Non-pigmented ciliary epithelial cell (primary cell): ENCODE measurements around the gene UPK3A.
"Not testable (repeated sequence)": the region's sequence is repeated elsewhere in the genome, so short reads cannot be mapped to it uniquely, and the experiment has no call there.

Experiments used
- DNase-seq: peaks from one replicate; pipeline ENCODE4 v3.0.0-alpha.2; 2010; ENCODE audit warnings: low read depth

Gene UPK3A

DNA sequence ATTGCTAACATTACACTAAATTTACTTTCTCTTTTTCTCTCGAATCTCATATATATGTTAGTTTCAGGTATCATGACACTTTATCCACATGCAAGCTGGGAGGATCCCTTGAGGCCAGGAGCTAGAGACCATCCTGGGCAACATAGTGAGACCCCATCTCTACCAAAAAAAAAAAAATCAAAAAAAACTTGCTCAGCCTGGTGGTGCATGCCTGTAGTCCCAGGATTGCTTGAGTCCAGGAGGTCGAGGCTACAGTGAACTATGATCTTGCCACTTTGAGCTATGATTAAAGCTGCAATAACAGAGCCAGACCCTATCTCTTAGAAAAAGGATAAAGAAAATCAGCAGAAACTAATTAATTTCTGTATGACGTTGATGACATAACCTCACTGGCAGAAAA lies 3.7 kb upstream of the UPK3A start:
- no peak for DNase-seq

DNA sequence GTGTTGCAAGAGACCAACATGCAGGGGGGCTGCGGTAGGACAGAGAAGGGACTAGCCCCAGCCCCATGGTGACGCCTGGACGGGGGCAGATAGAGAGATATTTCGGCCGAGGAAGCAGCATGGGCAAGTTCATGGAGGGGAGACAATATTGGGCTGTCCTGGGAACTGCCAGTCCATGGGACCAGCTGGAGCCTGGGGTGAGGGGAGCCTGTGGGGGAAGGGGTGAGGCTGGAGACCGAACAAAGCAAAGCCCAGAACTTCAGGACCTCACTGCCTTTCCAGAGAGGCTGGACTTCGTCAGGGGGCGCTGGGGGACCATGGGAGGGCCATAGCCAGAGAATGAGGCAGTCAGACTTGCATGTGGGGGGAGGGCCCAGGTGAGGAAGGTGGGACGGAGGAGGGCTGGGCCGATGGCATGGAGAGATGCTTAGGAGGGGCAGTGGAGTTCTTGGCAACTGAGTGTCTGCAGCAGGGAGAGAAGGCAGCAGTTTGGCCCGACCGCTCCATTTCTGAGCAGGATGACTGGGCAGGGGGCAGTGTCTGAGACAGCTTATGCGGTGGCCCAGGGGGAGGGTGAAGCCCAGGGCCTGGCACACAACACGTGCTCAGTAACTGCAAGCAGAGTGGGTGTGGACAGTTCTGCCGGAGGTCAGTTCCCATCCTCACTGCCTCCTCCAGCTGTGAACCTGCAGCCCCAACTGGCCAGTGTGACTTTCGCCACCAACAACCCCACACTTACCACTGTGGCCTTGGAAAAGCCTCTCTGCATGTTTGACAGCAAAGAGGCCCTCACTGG lies 712 bp downstream of the UPK3A start:
- no peak for DNase-seq

DNA sequence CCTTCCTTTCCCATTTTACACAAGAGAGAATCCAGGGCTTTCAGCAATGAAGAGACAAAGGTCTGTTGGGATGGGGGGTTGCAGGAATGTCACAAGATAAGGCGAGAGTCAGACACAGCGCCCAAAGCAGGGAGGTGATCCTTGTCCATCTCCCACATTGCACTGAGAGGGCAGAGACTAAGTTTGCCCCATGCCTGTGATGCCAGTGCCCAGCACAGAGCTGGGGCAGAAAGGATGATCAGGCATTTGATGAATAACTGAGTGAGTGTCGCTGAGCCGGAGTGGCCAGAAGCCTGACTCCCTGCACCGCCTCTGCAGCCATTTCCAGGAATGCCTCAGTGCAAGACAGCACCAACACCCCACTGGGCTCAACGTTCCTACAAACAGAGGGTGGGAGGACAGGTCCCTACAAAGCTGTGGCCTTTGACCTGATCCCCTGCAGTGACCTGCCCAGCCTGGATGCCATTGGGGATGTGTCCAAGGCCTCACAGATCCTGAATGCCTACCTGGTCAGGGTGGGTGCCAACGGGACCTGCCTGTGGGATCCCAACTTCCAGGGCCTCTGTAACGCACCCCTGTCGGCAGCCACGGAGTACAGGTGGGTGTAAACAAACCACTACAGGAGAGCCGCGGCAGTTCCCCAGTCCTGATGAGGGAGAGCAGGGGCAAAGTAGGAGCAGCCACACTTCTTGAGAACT lies 2.3 kb downstream of the UPK3A start:
- DNase-seq = no peak

DNA sequence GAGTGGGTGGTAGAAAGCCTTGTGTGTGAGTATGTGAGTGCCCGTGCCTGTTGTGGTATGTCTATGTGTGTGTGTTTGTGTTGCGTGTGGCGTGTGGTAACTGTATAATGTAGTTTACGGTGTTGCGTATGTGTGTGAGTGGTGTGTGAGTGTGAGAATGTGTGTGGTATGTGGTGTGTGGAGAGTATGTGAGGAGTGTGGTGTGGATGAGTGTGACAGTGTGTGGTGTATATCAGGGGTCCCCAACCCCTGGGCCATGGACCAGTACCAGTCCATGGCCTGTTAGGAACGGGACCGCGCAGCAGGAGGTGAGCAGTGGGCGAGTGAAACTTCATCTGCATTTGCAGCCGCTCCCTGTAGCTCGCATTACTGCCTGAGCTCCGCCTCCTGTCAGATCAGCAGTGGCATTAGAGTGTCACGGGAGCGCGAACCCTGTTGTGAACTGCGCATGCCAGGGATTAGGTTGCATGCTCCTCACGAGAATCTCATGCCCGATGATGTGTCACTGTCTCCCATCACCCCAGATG lies 5.7 kb downstream of the UPK3A start:
- no peak for DNase-seq

DNA sequence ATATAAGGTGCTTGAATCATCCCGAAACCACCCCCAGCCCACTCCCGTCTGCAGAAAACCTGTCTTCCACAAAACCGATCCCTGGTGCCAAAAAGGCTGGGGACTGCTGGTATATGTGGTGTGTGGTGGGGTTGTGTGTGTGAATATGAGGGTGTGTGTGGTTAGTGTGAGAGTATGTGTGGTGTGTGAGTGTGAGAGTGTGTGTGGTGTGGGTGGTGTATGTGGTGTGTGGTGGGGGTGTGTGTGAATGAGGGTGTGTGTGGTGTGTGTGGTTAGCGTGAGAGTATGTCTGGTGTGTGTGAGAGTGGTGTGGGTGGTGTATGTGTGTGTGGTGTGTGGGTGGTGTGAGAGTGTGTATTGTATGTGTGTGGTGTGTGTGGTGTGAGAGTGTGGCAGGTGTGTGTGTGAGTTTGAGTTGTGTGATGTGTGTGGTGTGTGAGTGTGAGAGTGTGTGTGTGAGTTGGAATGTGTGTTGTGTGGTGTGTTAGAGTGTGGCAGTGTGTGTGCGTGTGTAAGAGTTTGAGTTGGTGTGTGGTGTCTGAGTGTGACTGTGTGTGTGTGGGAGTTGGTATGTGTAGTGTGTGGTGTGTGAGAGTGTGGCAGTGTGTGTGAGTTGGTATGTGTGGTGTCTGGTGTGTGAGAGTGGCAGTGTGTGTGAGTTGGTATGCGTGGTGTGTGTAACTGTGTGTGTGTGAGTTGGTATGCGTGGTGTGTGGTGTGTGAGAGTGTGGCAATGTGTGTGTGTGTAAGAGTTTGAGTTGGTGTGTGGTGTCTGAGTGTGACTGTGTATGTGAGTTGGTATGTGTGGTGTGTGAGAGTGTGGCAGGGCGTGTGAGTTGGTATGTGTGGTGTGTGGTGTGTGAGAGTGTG lies 6.5 kb downstream of the UPK3A start:
- no peak for DNase-seq

DNA sequence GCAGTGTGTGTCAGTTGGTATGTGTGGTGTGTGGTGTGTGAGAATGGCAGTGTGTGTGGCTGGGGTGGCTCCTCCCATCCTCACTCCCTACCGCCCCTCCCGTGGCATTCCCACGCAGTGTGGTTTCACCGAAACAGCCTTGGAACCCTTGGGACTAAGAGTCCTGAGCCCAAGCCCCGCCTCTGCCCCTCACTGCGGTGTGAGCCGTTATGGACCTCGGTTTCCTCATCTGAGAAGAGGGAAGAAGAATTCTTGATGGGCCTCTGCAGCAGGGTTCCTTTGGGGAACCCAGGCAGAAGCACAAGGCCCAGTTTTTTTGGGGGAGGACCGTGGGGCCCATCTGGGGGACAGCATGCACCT lies 7.2 kb downstream of the UPK3A start:
- DNase-seq = no peak

DNA sequence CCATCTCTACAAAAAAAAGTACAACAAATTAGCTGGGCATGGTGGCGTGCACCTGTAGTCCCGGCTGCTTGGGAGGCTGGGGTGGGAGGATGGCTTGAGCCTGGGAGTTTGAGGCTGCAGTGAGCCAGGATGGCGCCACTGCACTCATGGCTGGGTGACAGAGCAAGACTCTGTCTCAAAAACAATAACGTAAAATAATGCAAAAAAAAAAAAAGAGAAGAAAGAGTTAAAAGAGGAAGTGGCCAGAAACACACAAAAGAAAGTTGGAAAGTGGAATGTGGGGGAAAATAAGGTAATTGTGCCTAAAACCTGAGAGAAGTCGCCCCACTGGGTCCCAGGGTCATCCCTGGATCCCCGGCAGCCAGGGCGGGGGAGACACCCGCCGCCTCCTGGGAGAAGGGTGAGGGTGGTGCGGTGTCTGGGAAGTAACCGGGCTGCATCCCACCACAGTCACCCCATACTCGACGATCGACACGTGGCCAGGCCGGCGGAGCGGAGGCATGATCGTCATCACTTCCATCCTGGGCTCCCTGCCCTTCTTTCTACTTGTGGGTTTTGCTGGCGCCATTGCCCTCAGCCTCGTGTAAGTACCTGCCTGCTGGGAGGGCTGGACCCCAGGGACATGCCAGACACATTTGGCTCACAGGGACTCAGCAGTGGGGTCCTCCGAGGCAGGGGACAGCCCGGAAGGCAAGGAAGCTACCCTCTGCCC lies 8.1 kb downstream of the UPK3A start:
- DNase-seq = no peak

DNA sequence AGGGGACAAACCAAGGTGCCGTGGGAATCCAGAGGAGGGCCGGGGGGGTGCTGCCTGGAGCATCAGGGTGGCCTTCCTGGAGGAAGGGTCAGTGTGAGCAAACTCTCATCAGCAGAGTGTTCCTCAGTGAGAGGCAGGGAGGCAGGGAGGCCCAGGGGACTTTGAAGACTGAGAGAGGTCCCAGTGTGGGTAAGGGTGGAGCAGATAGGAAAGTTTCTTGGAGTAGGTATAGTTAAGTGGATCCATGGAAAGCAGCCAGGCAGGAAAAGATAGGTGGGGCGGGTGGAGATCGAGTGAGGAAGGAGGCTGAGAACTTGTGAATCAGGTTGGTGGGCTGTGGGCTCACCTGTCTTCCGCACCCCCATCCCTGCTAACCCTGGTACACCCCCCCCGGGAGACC lies 9.3 kb downstream of the UPK3A start:
- no peak for DNase-seq

DNA sequence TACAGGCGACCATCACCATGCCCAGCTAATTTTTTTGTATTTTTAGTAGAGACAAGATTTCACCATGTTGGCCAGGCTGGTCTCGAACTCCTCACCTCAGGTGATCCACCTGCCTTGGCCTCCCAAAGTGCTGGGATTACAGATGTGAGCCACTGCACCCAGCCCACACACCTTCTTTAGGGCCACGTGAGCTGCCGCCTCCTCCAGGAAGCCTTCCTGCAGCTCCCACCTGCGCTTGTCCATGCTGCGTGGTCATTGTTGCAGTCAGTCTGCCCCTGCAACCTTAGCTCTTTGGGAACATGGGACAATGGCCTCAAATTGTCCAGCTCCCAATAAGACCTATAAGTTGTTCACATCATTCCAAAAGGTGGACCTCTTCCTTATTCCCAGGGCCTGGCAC lies 10.3 kb downstream of the UPK3A start:
- not testable (repeated sequence) for DNase-seq

DNA sequence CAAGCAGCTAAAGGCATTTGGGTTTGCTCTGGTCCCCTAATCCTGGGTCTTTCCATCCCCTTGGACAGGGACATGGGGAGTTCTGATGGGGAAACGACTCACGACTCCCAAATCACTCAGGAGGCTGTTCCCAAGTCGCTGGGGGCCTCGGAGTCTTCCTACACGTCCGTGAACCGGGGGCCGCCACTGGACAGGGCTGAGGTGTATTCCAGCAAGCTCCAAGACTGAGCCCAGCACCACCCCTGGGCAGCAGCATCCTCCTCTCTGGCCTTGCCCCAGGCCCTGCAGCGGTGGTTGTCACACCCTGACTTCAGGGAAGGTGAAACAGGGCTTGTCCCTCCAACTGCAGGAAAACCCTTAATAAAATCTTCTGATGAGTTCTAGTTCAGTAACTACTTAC lies 10.7 kb downstream of the UPK3A start:
- no peak for DNase-seq

DNA sequence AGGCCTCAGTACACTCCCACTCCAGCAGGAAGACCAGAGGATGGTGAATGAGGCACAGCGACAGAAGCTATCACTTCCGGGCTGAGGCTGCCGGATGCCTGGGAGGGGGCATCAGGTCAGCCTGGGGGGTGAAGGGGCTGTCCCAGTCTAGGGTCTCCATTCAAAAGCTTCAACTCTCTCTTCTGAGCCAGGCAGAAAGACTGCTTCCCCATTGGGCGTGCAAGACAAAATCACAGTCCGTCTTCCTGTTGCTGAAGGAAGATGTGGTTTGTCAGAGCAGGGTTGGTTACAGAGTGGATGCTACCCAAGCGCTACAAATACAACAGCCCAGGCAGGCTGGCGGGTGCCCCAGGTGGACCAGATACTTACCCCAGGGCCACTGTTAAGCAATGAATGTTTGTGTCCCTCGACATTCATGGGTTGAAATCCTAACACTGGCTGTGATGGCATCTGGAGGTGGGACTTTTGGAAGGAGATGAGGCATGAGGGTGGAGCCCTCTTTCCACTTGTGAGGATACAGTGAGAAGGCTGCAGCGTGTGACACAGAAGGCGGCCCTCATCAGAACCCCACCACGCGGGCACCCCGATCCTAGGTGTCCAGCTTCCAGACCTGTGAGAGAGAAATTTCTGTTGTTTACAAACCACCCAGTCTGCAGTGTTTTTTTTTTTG lies 12.0 kb downstream of the UPK3A start:
- no peak for DNase-seq

DNA sequence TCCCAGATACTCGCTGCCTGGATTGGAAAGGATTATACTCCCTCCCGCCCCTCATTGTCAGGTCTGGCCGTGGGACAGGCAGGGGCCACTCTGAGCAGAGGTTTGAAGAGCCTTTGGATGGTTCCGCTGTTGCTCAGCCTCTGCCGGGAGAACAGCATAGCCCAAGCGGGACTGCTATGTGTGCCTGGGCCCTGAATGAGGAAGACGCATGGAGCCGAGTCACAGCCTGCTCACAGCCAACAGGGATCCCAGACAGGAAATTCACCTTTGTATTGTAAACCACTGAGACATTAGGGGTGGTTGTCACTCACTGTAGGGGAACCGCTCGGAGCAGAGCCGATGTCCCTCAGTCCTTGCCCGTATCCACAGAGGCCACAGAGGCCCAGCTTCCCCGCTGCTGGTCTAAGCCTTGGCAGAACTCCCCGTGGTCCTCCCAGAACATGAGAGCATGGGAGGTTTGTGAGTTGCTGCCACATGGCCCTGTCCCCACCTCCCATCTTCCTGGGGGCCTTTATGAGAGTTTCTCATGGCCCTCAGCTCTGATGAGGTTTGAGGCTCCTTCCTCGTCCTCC lies 14.3 kb downstream of the UPK3A start:
- no peak for DNase-seq

DNA sequence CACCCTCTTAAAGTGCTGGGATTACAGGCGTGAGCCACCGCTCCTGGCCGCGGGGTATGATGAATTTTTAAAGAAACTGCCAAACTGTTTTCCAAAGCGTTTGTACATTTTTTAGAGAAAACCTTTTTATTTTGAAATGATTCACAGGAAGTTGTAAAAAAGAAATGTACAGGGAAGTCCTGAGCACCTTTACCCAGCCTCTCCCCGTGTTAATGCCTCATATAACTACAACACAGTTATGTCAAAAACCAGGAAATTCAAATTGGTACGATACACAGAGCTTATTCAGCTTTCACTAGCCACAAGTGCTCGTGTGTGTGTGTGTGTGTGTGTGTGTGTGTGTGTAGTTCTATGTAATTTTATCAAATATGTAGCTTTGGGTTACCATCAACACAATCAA lies 18.0 kb downstream of the UPK3A start:
- DNase-seq = no peak

DNA sequence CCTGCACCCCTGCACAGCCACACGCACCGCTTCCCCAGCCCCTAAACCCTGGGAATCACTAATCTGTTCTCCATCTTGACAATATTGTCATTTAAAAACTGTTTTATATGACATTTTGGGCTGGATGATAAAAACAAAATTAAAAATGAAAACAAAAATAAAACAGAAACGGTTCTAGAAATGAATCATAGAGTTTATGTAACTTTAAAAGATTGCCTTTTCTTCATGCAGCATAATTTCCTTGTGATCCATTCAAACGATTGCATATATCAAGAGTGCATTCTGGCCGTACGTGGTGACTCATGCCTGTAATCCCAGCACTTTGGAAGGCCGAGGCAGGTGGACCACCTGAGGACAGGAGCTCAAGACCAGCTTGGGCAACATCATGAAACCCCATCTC lies 18.4 kb downstream of the UPK3A start:
- DNase-seq = no peak

DNA sequence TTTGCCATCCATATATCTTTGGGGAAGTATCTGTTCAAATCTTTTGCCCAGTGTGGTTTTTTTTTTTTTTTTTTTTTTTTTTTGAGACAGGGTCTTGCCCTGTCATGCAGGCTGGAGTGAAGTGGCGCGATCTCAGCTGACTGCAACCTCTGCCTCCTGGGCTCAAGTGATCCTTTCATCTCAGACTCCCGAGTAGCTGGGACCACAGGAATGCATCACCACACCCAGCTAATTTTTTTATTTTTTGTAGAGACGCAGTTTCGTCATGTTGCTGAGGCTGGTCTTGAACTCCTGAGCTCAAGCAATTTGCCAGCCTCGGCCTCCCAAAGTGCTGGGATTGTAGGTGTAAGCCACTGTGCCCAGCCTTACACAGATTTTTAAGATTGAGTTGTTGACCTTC lies 20.2 kb downstream of the UPK3A start:
- DNase-seq = no peak

DNA sequence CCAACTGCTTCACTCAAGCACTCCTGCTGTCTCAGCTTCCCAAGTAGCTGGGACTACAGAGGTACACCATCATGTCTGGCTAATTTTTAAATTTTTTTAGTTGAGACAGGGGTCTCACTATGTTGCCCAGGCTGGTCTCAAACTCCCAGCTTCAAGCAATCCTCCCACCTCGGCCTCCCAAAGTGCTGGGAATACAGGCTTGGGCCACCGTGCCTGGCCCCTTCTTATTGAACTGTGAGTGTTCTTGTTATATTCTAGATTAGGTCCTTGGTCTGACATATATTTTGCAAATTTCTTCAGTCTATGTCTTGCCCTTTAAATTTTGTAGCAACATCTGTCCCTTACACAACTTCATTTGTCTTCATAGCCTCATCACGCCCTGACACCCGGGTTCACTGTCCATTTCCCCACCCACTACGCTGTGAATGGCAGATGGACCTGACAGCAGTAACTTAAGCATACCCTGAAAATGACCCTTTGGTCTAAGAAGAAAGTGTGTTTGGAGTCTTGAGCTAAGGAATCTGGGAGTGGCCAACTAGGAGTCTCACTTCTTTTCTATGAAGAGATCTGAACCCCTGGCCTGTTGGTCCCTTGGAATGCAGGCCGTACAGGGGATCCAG lies 20.8 kb downstream of the UPK3A start:
- no peak for DNase-seq

DNA sequence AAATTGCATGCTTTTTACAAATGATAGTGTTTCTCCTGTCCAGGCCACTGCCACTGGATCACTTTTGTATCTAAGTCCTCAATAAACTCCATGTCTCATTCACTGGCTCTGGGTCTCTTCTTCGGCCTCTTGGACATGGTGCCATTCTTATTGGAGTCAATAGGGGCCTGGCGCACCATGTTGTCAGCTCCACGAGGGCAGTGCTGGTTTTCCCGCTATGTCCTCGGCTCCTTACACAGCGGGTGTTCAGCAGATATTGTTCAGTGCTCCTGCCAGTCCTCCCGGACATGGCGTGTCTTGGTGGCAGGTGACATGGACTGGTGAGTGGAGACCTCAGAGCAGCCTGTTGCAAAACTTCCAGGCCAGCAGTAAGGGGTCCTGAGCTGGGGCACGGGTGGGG lies 21.4 kb downstream of the UPK3A start:
- DNase-seq = no peak

DNA sequence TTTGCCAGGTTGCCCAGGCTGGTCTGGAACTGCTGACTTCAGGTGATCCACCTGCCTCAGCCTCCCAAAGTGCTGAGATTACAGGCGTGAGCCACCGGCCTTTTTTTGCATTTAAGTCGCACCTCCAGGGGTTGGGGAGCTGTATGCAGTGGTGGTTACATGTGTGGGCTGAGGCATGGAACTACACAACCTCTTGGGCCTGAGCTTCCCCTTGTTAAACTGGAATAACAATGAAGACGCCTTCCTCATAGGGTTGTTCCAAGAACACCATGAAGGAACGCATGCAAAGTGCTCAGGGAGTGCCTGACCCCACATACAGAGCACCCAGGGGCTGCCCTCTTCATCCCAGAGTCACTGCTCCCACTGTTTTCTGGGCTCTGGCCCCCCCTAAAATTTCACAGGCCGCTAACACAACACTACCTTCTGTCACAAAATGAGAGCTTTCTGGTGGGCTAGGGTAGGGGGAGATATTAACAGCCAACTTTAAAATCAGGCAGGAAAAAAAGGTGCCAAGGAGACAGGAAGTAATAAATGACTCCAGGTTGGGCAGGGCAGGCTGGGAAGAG lies 23.7 kb downstream of the UPK3A start:
- DNase-seq = no peak

DNA sequence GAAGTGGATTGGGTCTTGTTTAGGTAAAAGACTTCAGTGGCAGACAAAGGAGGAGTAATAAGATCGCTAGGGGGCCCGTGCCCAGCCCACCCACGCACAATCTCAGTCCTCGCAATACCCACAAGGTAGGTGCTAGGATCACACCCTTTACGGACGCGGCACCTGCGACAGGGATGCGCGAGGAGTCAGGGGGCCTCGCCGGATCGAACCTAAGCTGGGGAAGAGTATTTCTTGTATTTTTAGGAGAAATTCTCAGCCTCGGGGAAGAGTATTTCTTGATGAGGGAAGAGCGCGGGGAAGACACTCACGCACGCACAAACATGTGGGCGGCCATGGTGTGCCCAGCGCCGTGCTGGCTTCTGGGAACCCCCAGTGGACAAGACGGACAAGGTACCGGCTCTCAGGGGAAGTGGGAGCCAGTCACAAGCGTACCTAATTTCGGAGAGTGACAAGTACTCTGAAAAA lies 24.2 kb downstream of the UPK3A start:
- DNase-seq = no peak
